OCI-LY3 (cell line): ENCODE data around the gene RPS15A.
A peak's percentile ranks its signal among the peaks of the same experiment; 100 is the strongest.

ENCODE experiments used
- H2AFZ ChIP-seq: fragments of 200-600, 300-600 bp; shearing (Covaris generic); 2 replicates; pipeline ENCODE4 v1.6.0; 2014; ENCODE audit warnings: antibody characterized with exemption, low read depth, low read length
- H3K27ac ChIP-seq: fragments of 200-600, 300-600 bp; sonication (generic); 2 replicates; pipeline ENCODE4 v1.5.1; 2014; ENCODE audit warnings: mild to moderate bottlenecking, low read length, moderate library complexity, mixed read lengths
- H3K27me3 ChIP-seq: fragments of 200-600, 300-600 bp; sonication (generic); 2 replicates; pipeline ENCODE4 v1.6.1; 2014; ENCODE audit warnings: low read depth, low read length, mixed read lengths
- H3K36me3 ChIP-seq: fragments of 200-600, 300-600 bp; sonication (generic); replicated peaks from 2 replicates; pipeline ENCODE3; 2014; ENCODE audit warnings: low read depth, low read length, mixed read lengths
- H3K4me1 ChIP-seq: fragments of 300-600, 200-600 bp; sonication (generic); 2 replicates; pipeline ENCODE4 v1.6.1; 2014; ENCODE audit warnings: low read length, mixed read lengths
- H3K4me2 ChIP-seq: fragments of 200-600, 300-600 bp; sonication (generic); 2 replicates; pipeline ENCODE4 v1.6.1; 2014; ENCODE audit warnings: low read length, mixed read lengths
- H3K4me3 ChIP-seq: fragments of 300-600, 200-600 bp; sonication (generic); 2 replicates; pipeline ENCODE4 v1.5.1; 2014; ENCODE audit warnings: antibody characterized with exemption, mild to moderate bottlenecking, low read length, moderate library complexity
- H3K79me2 ChIP-seq: fragments of 300-600, 200-600 bp; shearing (Covaris generic); 2 replicates; pipeline ENCODE4 v1.6.1; 2014; ENCODE audit warnings: mild to moderate bottlenecking, low read length, mixed read lengths
- H3K9ac ChIP-seq: fragments of 300-600, 200-600 bp; shearing (Covaris generic); 2 replicates; pipeline ENCODE4 v1.6.0; 2014; ENCODE audit warnings: mild to moderate bottlenecking, low read length, moderate library complexity
- H3K9me3 ChIP-seq: fragments of 200-600, 300-600 bp; shearing (Covaris generic); 2 replicates; pipeline ENCODE4 v1.6.1; 2014; ENCODE audit warnings: low read length, mixed read lengths; ENCODE audit not compliant: insufficient read depth
- H4K20me1 ChIP-seq: fragments of 200-600, 300-600 bp; sonication (generic); 2 replicates; pipeline ENCODE4 v1.6.1; 2016; ENCODE audit warnings: low read length, mixed read lengths; ENCODE audit not compliant: insufficient read depth
- CTCF ChIP-seq: fragments of 200-600, 300-600 bp; sonication (generic); IDR thresholded peaks from 2 replicates; pipeline ENCODE4 v1.5.1; 2014; ENCODE audit warnings: antibody characterized with exemption, low read length, low read depth
- EZH2phosphoT487 ChIP-seq: fragments of 200-600 bp; shearing (Covaris generic); IDR thresholded peaks from 2 replicates; pipeline ENCODE4 v1.6.1; 2018; ENCODE audit warnings: antibody characterized with exemption, mixed run types, low read depth

RPS15A gene

GRCh38 chr16:18796377-18796776 is 6.2 kb upstream of the RPS15A start:
- Histone ChIP-seq H3K36me3 (peaks cover 60% of the 10 kb centered on the region), H3K27ac (no peak overlapping the region), H3K9ac (no peak overlapping the region), H3K27me3 (no peaks in the 10 kb centered on the region), H3K79me2 (peaks cover 65% of the 10 kb centered on the region), H3K9me3 (no peaks in the 10 kb centered on the region), H3K4me2 (no peak overlapping the region), H3K4me1 (peaks cover 11% of the 10 kb centered on the region), H4K20me1 (peaks cover 38% of the 10 kb centered on the region), H3K4me3 (no peak overlapping the region), H2AFZ (no peak overlapping the region)
- TF ChIP-seq CTCF (no peak), EZH2phosphoT487 (no peak)

DNA sequence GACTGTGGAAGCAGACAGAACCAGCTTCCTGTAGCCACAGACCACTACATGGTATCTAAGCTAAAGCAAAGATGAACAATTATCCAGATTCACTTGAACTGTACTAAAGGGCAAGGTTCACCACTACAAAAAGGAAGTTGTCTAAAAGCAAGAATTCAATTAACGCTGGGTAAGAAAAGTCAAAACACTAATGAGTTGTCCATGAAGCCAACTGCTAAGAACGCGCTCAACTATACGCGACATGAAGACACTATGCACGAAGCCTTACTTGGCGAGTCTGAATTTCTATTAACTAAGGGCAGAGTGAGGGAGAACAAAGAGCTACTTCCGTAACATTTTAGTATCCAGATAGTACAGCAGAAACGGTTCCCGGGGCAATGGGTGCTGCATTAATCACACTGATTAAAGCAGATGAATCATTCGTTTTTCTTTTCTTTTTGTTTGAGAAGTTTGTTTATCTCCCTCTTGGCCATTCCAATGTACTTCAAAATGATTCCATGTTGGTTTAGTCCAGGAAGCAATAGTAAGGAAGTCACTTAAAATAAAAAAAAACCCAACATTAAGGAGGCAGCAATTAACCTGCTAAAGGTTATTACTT is 2.8 kb upstream of the RPS15A start:
- Histone ChIP-seq H3K4me3 (no peak overlapping the region), H3K4me1 (peaks cover 10% of the 10 kb centered on the region), H3K9ac (no peak overlapping the region), H3K79me2 (peaks cover 59% of the 10 kb centered on the region), H3K9me3 (no peaks in the 10 kb centered on the region), H4K20me1 (peaks cover 27% of the 10 kb centered on the region), H2AFZ (no peak overlapping the region), H3K27me3 (no peaks in the 10 kb centered on the region), H3K36me3 (peaks cover 62% of the 10 kb centered on the region), H3K27ac (no peak overlapping the region), H3K4me2 (no peak overlapping the region)
- TF ChIP-seq EZH2phosphoT487 (no peak), CTCF (no peak)

DNA sequence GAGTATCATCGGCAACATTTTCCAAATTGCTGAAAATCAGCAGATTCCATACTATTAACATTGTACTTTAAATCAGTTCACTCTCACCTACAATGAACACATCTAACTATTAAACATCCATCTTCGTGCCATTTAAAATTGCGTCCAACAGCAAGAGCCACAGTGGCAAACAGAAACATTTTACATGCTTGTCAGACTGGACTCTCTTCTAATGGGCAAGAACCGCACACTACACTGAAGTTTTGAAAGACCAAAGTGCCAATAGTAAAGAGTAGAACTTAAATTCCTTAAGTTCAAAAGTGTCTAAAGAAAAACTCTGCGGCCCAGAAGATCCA is 652 bp downstream of the RPS15A start:
- Histone ChIP-seq H3K4me2 (peak overlapping the region; percentile 91), H3K79me2 (peaks cover 68% of the 10 kb centered on the region), H4K20me1 (peaks cover 52% of the 10 kb centered on the region), H3K27me3 (no peaks in the 10 kb centered on the region), H2AFZ (no peak overlapping the region), H3K4me1 (peaks cover 45% of the 10 kb centered on the region), H3K9ac (peak overlapping the region; percentile 97), H3K4me3 (peak overlapping the region; percentile 95), H3K9me3 (no peaks in the 10 kb centered on the region), H3K36me3 (peaks cover 66% of the 10 kb centered on the region), H3K27ac (peak overlapping the region; percentile 61)
- TF ChIP-seq EZH2phosphoT487 = no peak
- TF ChIP-seq CTCF = no peak

- H3K9me3 ChIP-seq = no peaks in the 10 kb centered on the region
- H3K9ac ChIP-seq = peak overlapping the region; percentile 97
- peaks cover 65% of the 10 kb centered on the region for H3K36me3 ChIP-seq
- TF ChIP-seq EZH2phosphoT487 = no peak
- no peak for TF ChIP-seq CTCF
- peaks cover 58% of the 10 kb centered on the region for H4K20me1 ChIP-seq
- H3K4me2 ChIP-seq = peak overlapping the region; percentile 91
- peak overlapping the region; percentile 61 for H3K27ac ChIP-seq
- peaks cover 68% of the 10 kb centered on the region for H3K79me2 ChIP-seq
- no peak overlapping the region for H2AFZ ChIP-seq
- H3K4me1 ChIP-seq = peaks cover 50% of the 10 kb centered on the region
- H3K4me3 ChIP-seq = peak overlapping the region; percentile 95
- H3K27me3 ChIP-seq = no peaks in the 10 kb centered on the region
Measured at GRCh38 chr16:18788828-18789514, 1.2 kb downstream of the RPS15A start.
